ENCODE results near the gene GALNT2.

Gene GALNT2

GRCh38 chr1:230174041-230174440, 107.0 kb downstream of the GALNT2 start:
- H3K56ac ChIP-seq (ENCODE audit: low read length): no peak overlapping the region

GRCh38 chr1:230174471-230175162, 107.6 kb downstream of the GALNT2 start:
- WGBS (ENCODE audit: extremely low coverage, insufficient coverage, low lambda C conversion rate): no CpG with 5 or more reads among the region's 15 CpGs
- Histone ChIP-seq H3K79me1 (ENCODE audit: low read length) (peaks cover 2% of the 10 kb centered on the region), H2BK5ac (ENCODE audit: low read length) (no peak overlapping the region), H4K8ac (ENCODE audit: low read depth, low read length) (no peak overlapping the region), H3K36me3 (ENCODE audit: control insufficient read depth, insufficient read depth, low read length) (no peaks in the 10 kb centered on the region), H3K4me2 (ENCODE audit: low read length) (no peak overlapping the region), H3K27ac (ENCODE audit: low read depth, low read length) (no peak overlapping the region), H3K4me3 (ENCODE audit: low read length) (no peak overlapping the region), H3K27me3 (ENCODE audit: insufficient read depth, low read length, poor library complexity) (no peaks in the 10 kb centered on the region), H3K4ac (ENCODE audit: low read depth, low read length) (no peak overlapping the region), H3K23ac (ENCODE audit: low read length) (no peak overlapping the region), H4K5ac (ENCODE audit: low read length) (no peak overlapping the region), H2BK15ac (replicated peaks; ENCODE audit: low read depth) (no peak overlapping the region), H3K18ac (ENCODE audit: low read length) (no peak overlapping the region), H3K79me2 (ENCODE audit: control insufficient read depth, insufficient read depth, low read length) (no peaks in the 10 kb centered on the region), H2BK120ac (ENCODE audit: low read depth, low read length) (no peak overlapping the region), H3K56ac (ENCODE audit: low read length) (no peak overlapping the region), H2AK5ac (ENCODE audit: low read length) (no peak overlapping the region), H3K4me1 (ENCODE audit: control insufficient read depth, low read depth, low read length) (peaks cover 7% of the 10 kb centered on the region), H3K9ac (ENCODE audit: low read length) (no peak overlapping the region)
- DNase-seq: no peak

More at GRCh38 chr1:230174041-230174440, 107.0 kb downstream of the GALNT2 start:
- Histone ChIP-seq H3K4me2 (ENCODE audit: low read length) (no peak overlapping the region), H3K4ac (ENCODE audit: low read depth, low read length) (no peak overlapping the region), H4K5ac (ENCODE audit: low read length) (no peak overlapping the region), H3K9ac (ENCODE audit: low read length) (no peak overlapping the region), H3K4me1 (ENCODE audit: control insufficient read depth, low read depth, low read length) (peaks cover 7% of the 10 kb centered on the region), H2BK15ac (replicated peaks; ENCODE audit: low read depth) (no peak overlapping the region), H3K23ac (ENCODE audit: low read length) (no peak overlapping the region), H3K79me1 (ENCODE audit: low read length) (peaks cover 4% of the 10 kb centered on the region), H3K4me3 (ENCODE audit: low read length) (no peak overlapping the region), H3K79me2 (ENCODE audit: control insufficient read depth, insufficient read depth, low read length) (no peaks in the 10 kb centered on the region), H2BK5ac (ENCODE audit: low read length) (no peak overlapping the region), H2AK5ac (ENCODE audit: low read length) (no peak overlapping the region), H3K27me3 (ENCODE audit: insufficient read depth, low read length, poor library complexity) (no peaks in the 10 kb centered on the region), H4K8ac (ENCODE audit: low read depth, low read length) (no peak overlapping the region), H2BK120ac (ENCODE audit: low read depth, low read length) (no peak overlapping the region), H3K27ac (ENCODE audit: low read depth, low read length) (no peak overlapping the region), H3K36me3 (ENCODE audit: control insufficient read depth, insufficient read depth, low read length) (no peaks in the 10 kb centered on the region), H3K18ac (ENCODE audit: low read length) (no peak overlapping the region)
- DNase-seq: no peak
- WGBS (ENCODE audit: extremely low coverage, insufficient coverage, low lambda C conversion rate): no CpG with 5 or more reads among the region's 7 CpGs

- no CpG with 5 or more reads among the region's 4 CpGs for WGBS (ENCODE audit: extremely low coverage, insufficient coverage, low lambda C conversion rate)
- H3K27ac ChIP-seq (ENCODE audit: low read depth, low read length): no peak overlapping the region
- DNase-seq: no peak
These were observed 108.2 kb downstream of the GALNT2 start for GRCh38 chr1:230175163-230175747.

GRCh38 chr1:230175839-230176238, 108.8 kb downstream of the GALNT2 start:
- no CpG with 5 or more reads among the region's 5 CpGs for WGBS (ENCODE audit: extremely low coverage, insufficient coverage, low lambda C conversion rate)
- Histone ChIP-seq H3K23ac (ENCODE audit: low read length) (no peak overlapping the region), H4K5ac (ENCODE audit: low read length) (no peak overlapping the region), H3K36me3 (ENCODE audit: control insufficient read depth, insufficient read depth, low read length) (no peaks in the 10 kb centered on the region), H3K79me1 (ENCODE audit: low read length) (peaks cover 2% of the 10 kb centered on the region), H2BK5ac (ENCODE audit: low read length) (no peak overlapping the region), H3K4me2 (ENCODE audit: low read length) (no peak overlapping the region), H3K56ac (ENCODE audit: low read length) (no peak overlapping the region), H3K79me2 (ENCODE audit: control insufficient read depth, insufficient read depth, low read length) (no peaks in the 10 kb centered on the region), H3K4me3 (ENCODE audit: low read length) (no peak overlapping the region), H2BK120ac (ENCODE audit: low read depth, low read length) (no peak overlapping the region), H3K27me3 (ENCODE audit: insufficient read depth, low read length, poor library complexity) (no peaks in the 10 kb centered on the region), H2AK5ac (ENCODE audit: low read length) (no peak overlapping the region), H3K27ac (ENCODE audit: low read depth, low read length) (no peak overlapping the region), H4K8ac (ENCODE audit: low read depth, low read length) (no peak overlapping the region), H2BK15ac (replicated peaks; ENCODE audit: low read depth) (no peak overlapping the region), H3K4ac (ENCODE audit: low read depth, low read length) (no peak overlapping the region), H3K9ac (ENCODE audit: low read length) (no peak overlapping the region), H3K18ac (ENCODE audit: low read length) (no peak overlapping the region), H3K4me1 (ENCODE audit: control insufficient read depth, low read depth, low read length) (peaks cover 7% of the 10 kb centered on the region)
- DNase-seq: no peak

More at GRCh38 chr1:230175163-230175747, 108.2 kb downstream of the GALNT2 start:
- no peak overlapping the region for H2BK5ac ChIP-seq (ENCODE audit: low read length)
- no peak overlapping the region for H3K4me3 ChIP-seq (ENCODE audit: low read length)
- no peaks in the 10 kb centered on the region for H3K36me3 ChIP-seq (ENCODE audit: control insufficient read depth, insufficient read depth, low read length)
- peaks cover 2% of the 10 kb centered on the region for H3K79me1 ChIP-seq (ENCODE audit: low read length)
- H3K23ac ChIP-seq (ENCODE audit: low read length): no peak overlapping the region
- H3K9ac ChIP-seq (ENCODE audit: low read length): no peak overlapping the region
- H3K56ac ChIP-seq (ENCODE audit: low read length): no peak overlapping the region
- H3K4ac ChIP-seq (ENCODE audit: low read depth, low read length): no peak overlapping the region
- H2AK5ac ChIP-seq (ENCODE audit: low read length): no peak overlapping the region
- no peak overlapping the region for H2BK120ac ChIP-seq (ENCODE audit: low read depth, low read length)
- no peak overlapping the region for H4K5ac ChIP-seq (ENCODE audit: low read length)
- no peak overlapping the region for H2BK15ac ChIP-seq (replicated peaks; ENCODE audit: low read depth)
- peaks cover 7% of the 10 kb centered on the region for H3K4me1 ChIP-seq (ENCODE audit: control insufficient read depth, low read depth, low read length)
- H3K79me2 ChIP-seq (ENCODE audit: control insufficient read depth, insufficient read depth, low read length): no peaks in the 10 kb centered on the region
- no peaks in the 10 kb centered on the region for H3K27me3 ChIP-seq (ENCODE audit: insufficient read depth, low read length, poor library complexity)
- H3K4me2 ChIP-seq (ENCODE audit: low read length): no peak overlapping the region
- no peak overlapping the region for H4K8ac ChIP-seq (ENCODE audit: low read depth, low read length)
- no peak overlapping the region for H3K18ac ChIP-seq (ENCODE audit: low read length)

GRCh38 chr1:230176326-230176725, 109.3 kb downstream of the GALNT2 start:
- Histone ChIP-seq H3K18ac (ENCODE audit: low read length) (no peak overlapping the region), H3K4me1 (ENCODE audit: control insufficient read depth, low read depth, low read length) (peaks cover 7% of the 10 kb centered on the region), H3K27me3 (ENCODE audit: insufficient read depth, low read length, poor library complexity) (no peaks in the 10 kb centered on the region), H4K5ac (ENCODE audit: low read length) (no peak overlapping the region), H2BK15ac (replicated peaks; ENCODE audit: low read depth) (no peak overlapping the region), H3K4ac (ENCODE audit: low read depth, low read length) (no peak overlapping the region), H3K56ac (ENCODE audit: low read length) (no peak overlapping the region), H3K4me2 (ENCODE audit: low read length) (no peak overlapping the region), H3K36me3 (ENCODE audit: control insufficient read depth, insufficient read depth, low read length) (no peaks in the 10 kb centered on the region), H2BK120ac (ENCODE audit: low read depth, low read length) (no peak overlapping the region), H2BK5ac (ENCODE audit: low read length) (no peak overlapping the region), H3K79me1 (ENCODE audit: low read length) (peaks cover 2% of the 10 kb centered on the region), H3K27ac (ENCODE audit: low read depth, low read length) (no peak overlapping the region), H3K9ac (ENCODE audit: low read length) (no peak overlapping the region), H3K4me3 (ENCODE audit: low read length) (no peak overlapping the region), H4K8ac (ENCODE audit: low read depth, low read length) (no peak overlapping the region), H2AK5ac (ENCODE audit: low read length) (no peak overlapping the region), H3K79me2 (ENCODE audit: control insufficient read depth, insufficient read depth, low read length) (no peaks in the 10 kb centered on the region), H3K23ac (ENCODE audit: low read length) (no peak overlapping the region)
- DNase-seq: no peak
- WGBS (ENCODE audit: extremely low coverage, insufficient coverage, low lambda C conversion rate): no CpG with 5 or more reads among the region's 4 CpGs

Data from mesendoderm (in vitro differentiated cells).